Ishikawa (cell line): ENCODE measurements around the gene SLC43A3.

Source experiments
- CEBPB ChIP-seq: IDR thresholded peaks from 2 replicates; pipeline ENCODE4 v1.6.1; 2012
- CREB1 ChIP-seq: IDR thresholded peaks from 2 replicates; pipeline ENCODE4 v1.6.1; 2012; ENCODE audit warnings: low read depth
- EGR1 ChIP-seq: IDR thresholded peaks from 2 replicates; pipeline ENCODE4 v1.6.1; 2012
- EP300 ChIP-seq: IDR thresholded peaks from 2 replicates; pipeline ENCODE4 v1.6.1; 2012; ENCODE audit warnings: borderline replicate concordance
- FOXM1 ChIP-seq: IDR thresholded peaks from 2 replicates; pipeline ENCODE4 v1.6.1; 2012; ENCODE audit warnings: low read depth, borderline replicate concordance
- MAX ChIP-seq: IDR thresholded peaks from 2 replicates; pipeline ENCODE4 v1.6.1; 2012
- NFIC ChIP-seq: IDR thresholded peaks from 2 replicates; pipeline ENCODE4 v1.6.1; 2012
- RAD21 ChIP-seq: IDR thresholded peaks from 2 replicates; pipeline ENCODE4 v1.6.1; 2012; ENCODE audit warnings: low read depth
- REST ChIP-seq: IDR thresholded peaks from 2 replicates; pipeline ENCODE4 v1.6.1; 2012; ENCODE audit warnings: low read depth, mild to moderate bottlenecking
- TAF1 ChIP-seq: IDR thresholded peaks from 2 replicates; pipeline ENCODE4 v1.6.1; 2012; ENCODE audit warnings: low read depth, mild to moderate bottlenecking
- TCF12 ChIP-seq: IDR thresholded peaks from 2 replicates; pipeline ENCODE4 v1.6.1; 2012; ENCODE audit warnings: low read depth
- TEAD4 ChIP-seq: IDR thresholded peaks from 2 replicates; pipeline ENCODE4 v1.6.1; 2012
- USF1 ChIP-seq: IDR thresholded peaks from 2 replicates; pipeline ENCODE4 v1.6.1; 2012
- YY1 ChIP-seq: IDR thresholded peaks from 2 replicates; pipeline ENCODE4 v1.6.1; 2012; ENCODE audit warnings: low read depth
- ZBTB7A ChIP-seq: IDR thresholded peaks from 2 replicates; pipeline ENCODE4 v1.6.1; 2012; ENCODE audit warnings: low read depth

Gene SLC43A3

GRCh38 chr11:57439786-57440185, 12.9 kb upstream of the SLC43A3 start:
- TF ChIP-seq REST, result no peak

GRCh38 chr11:57438345-57439285, 11.7 kb upstream of the SLC43A3 start:
- TF ChIP-seq ZBTB7A (no peak), FOXM1 (no peak), TEAD4 (no peak)

GRCh38 chr11:57436031-57436430, 9.1 kb upstream of the SLC43A3 start:
- TF ChIP-seq MAX, result no peak
- TF ChIP-seq CEBPB, result no peak

GRCh38 chr11:57434640-57435546, 8.0 kb upstream of the SLC43A3 start:
- TF ChIP-seq CEBPB, result peak; percentile 41; the same call in 1 of the 2 replicates
- no peak for TF ChIP-seq FOXM1

- no peak for TF ChIP-seq TCF12
- no peak for TF ChIP-seq CEBPB
- no peak for TF ChIP-seq EGR1
- TF ChIP-seq MAX, result no peak
- no peak for TF ChIP-seq TEAD4
- no peak for TF ChIP-seq TAF1
- no peak for TF ChIP-seq ZBTB7A
- no peak for TF ChIP-seq YY1
- no peak for TF ChIP-seq CREB1
- no peak for TF ChIP-seq RAD21
- no peak for TF ChIP-seq FOXM1
- no peak for TF ChIP-seq USF1
- no peak for TF ChIP-seq REST
- no peak for TF ChIP-seq EP300
- no peak for TF ChIP-seq NFIC
Measured at GRCh38 chr11:57432714-57433163, 5.8 kb upstream of the SLC43A3 start.

GRCh38 chr11:57432149-57432561, 5.2 kb upstream of the SLC43A3 start:
- TF ChIP-seq RAD21 (no peak), YY1 (no peak), CREB1 (no peak), EP300 (no peak), TAF1 (no peak), USF1 (no peak), ZBTB7A (no peak), REST (no peak), CEBPB (no peak), MAX (no peak), TEAD4 (no peak), NFIC (no peak), FOXM1 (no peak), TCF12 (no peak), EGR1 (no peak)
